Adrenal gland (tissue), 12 donors: Measurements from ENCODE around the gene HBA1. TPM values are rescaled to one million over a fixed set of nuclear protein-coding genes. Genes with fewer than 3 reads are reported as not detected.
"Not testable (repeated sequence)": the region's sequence is repeated elsewhere in the genome, so short reads cannot be mapped to it uniquely, and the experiment has no call there.

Experiments used
- DNase-seq, 7 donors: peaks; one replicate each; pipeline ENCODE4 v3.0.0-alpha.2; 2019 to 2020
- H3K27ac ChIP-seq, 5 donors: fragments of 200-600 bp; sonication (generic) in 4 of 5; 1 replicate in 3 of 5; 2 replicates in 2 of 5; pipeline versions ENCODE4 v1.5.1 to v1.8.0; 2016 to 2020; ENCODE audit warnings: mild to moderate bottlenecking in 1 of 5
- H3K27me3 ChIP-seq: fragments of 200-600 bp; 2 replicates; pipeline ENCODE4 v1.8.0; 2021
- H3K36me3 ChIP-seq, 2 donors: fragments of 200-600 bp; replicated peaks in 1 of 2; 1 replicate in 1 of 2; 2 replicates in 1 of 2; pipeline versions ENCODE4 v1.5.1 to v1.8.0; 2018 to 2022
- H3K4me1 ChIP-seq, 2 donors: fragments of 200-600 bp; replicated peaks in 1 of 2; 1 replicate in 1 of 2; 2 replicates in 1 of 2; pipeline versions ENCODE4 v1.5.1 to v1.8.0; 2018 to 2021
- H3K4me3 ChIP-seq, 4 donors: fragments of 200-600 bp; sonication (generic) in 3 of 4; one replicate each; pipeline ENCODE4 v1.5.1; 2016 to 2018
- H3K9me3 ChIP-seq, 3 donors: fragments of 200-600 bp; sonication (generic) in 1 of 3; replicated peaks in 1 of 3; 1 replicate in 2 of 3; 2 replicates in 1 of 3; pipeline versions ENCODE4 v1.5.1 to v1.8.0; 2016 to 2021
- CTCF ChIP-seq, 6 experiments: fragments of 450-650 bp in 4 of 6; fragments of 200-600 bp in 2 of 6; sonication (generic) in 1 of 6; IDR thresholded peaks; 1 replicate in 5 of 6; 2 replicates in 1 of 6; pipeline versions ENCODE4 v1.5.1 to v1.8.0; 2016 to 2021; ENCODE audit warnings: antibody characterized with exemption in 6 of 6, mild to moderate bottlenecking in 2 of 6, moderate library complexity in 1 of 6
- POLR2A ChIP-seq, 2 donors: fragments of 450-650 bp; IDR thresholded peaks; one replicate each; pipeline ENCODE4 v1.6.1; 2017; ENCODE audit warnings: antibody characterized with exemption in 2 of 2, mild to moderate bottlenecking in 2 of 2, moderate library complexity in 1 of 2
- WGBS, 4 donors: extraction: QIAGEN DNeasy Blood & Tissue Kit in 2 of 4; methylation state at CpG; one replicate each; pipeline versions ENCODE4 v1.1.5 to v1.1.7; 2013 to 2017; 5-methylcytosine and 5-hydroxymethylcytosine counted together
- intact Hi-C, 2 donors: fragments of 100-400 bp; cut with DNase I; formaldehyde crosslinking; loops; one replicate each; pipeline versions ENCODE4 v1.14.1 to v1.15.0; 2022 to 2023
- polyA plus RNA-seq, 3 donors: library from polyadenylated mRNA; stranded (reverse); fragments of 200-250 nt in 2 of 3; fragments of 350-450 nt in 1 of 3; fragmentation: Illumina TruSeq in 1 of 3; extraction: RNeasy Lipid Tissue Mini Kit (QIAGEN cat#74804) in 1 of 3; gene quantifications; one replicate each; pipeline ENCODE4 v1.2.3, GENCODE V29; 2013 to 2014
- total RNA-seq, 9 donors: library from RNA; depleted of rRNA in 4 of 9; stranded (reverse); fragments of >200 nt in 4 of 9; fragments of 120-200 nt in 1 of 9; fragmentation: NEBNext Ultra II Directional in 1 of 9; extraction: Animal tissue kit (Norgen Biotek cat#: 25700) in 1 of 9; gene quantifications; one replicate each; pipeline versions ENCODE4 v1.1.0 to v1.2.4, GENCODE V29; 2013 to 2023
- donor health status: healthy with polysubstance abuse.
- donor health status: Bipolar disorder and iron deficiency.
- donor health status: DM: yes; HTN: yes; CAD: no.
- donor health status: DM: no; HTN: no; CAD: no.
- donor health status: DM: no; HTN: no; CAD: no.
- donor health status: DM: yes; HTN: yes; CAD: no.

The HBA1 gene
- total and polyA plus RNA-seq, 12 donors = 12.7 to 742 (median 25.2) TPM; not detected in 4

- 34 to 71% (median 60%) methylated on average over 7 to 18 of the region's 18 CpGs for WGBS, 4 donors
- no peak for DNase-seq
- no peaks in the 10 kb centered on the region for H3K36me3 ChIP-seq
- no peaks in the 10 kb centered on the region for H3K9me3 ChIP-seq
- H3K4me3 ChIP-seq = no peak overlapping the region
- peaks cover 12% of the 10 kb centered on the region for H3K27me3 ChIP-seq
- intact Hi-C loops = no loop called here
- no peak for TF ChIP-seq CTCF (IDR thresholded peaks at IDR 0.05)
- no peak for TF ChIP-seq POLR2A (IDR thresholded peaks at IDR 0.05)
- peaks cover under 1 to 8% of the 10 kb centered on the region in 2 donors for H3K4me1 ChIP-seq
- H3K27ac ChIP-seq = no peak overlapping the region
Measured at GRCh38 chr16:160691-161190, 15.7 kb upstream of the HBA1 start.

- no peaks in the 10 kb centered on the region for H3K9me3 ChIP-seq
- H3K27ac ChIP-seq = no peak overlapping the region
- no peak overlapping the region for H3K4me3 ChIP-seq
- H3K27me3 ChIP-seq = peaks cover 24% of the 10 kb centered on the region
- H3K36me3 ChIP-seq = no peaks in the 10 kb centered on the region
- intact Hi-C loops = no loop called here
- TF ChIP-seq POLR2A (IDR thresholded peaks at IDR 0.05) = no peak
- TF ChIP-seq CTCF (IDR thresholded peaks at IDR 0.05) = no peak
- no peak for DNase-seq
- H3K4me1 ChIP-seq = peaks cover 7 to 16% of the 10 kb centered on the region in 2 donors
- 81 to 96% (median 89%) methylated on average over 9 to 13 of the region's 13 CpGs for WGBS, 4 donors
Measured at GRCh38 chr16:162271-162991, 14.0 kb upstream of the HBA1 start.

GRCh38 chr16:163139-163538, 13.3 kb upstream of the HBA1 start:
- H3K27ac ChIP-seq, H3K36me3 ChIP-seq, H3K9me3 ChIP-seq, intact Hi-C loops, H3K4me3 ChIP-seq, DNase-seq: not testable (repeated sequence)
- Histone ChIP-seq H3K4me1 (peaks cover 7 to 16% of the 10 kb centered on the region in 2 donors), H3K27me3 (peaks cover 31% of the 10 kb centered on the region)
- 75 to 92% (median 84%) methylated on average over 6 to 10 of the region's 10 CpGs; no CpG with 5 or more reads in 1 of the 4 donors for WGBS, 4 donors

GRCh38 chr16:163696-164095, 12.8 kb upstream of the HBA1 start:
- intact Hi-C loops, H3K4me3 ChIP-seq, DNase-seq, H3K9me3 ChIP-seq, H3K27ac ChIP-seq, H3K36me3 ChIP-seq: not testable (repeated sequence)
- Histone ChIP-seq H3K27me3 (peaks cover 37% of the 10 kb centered on the region), H3K4me1 (peaks cover 7 to 16% of the 10 kb centered on the region in 2 donors)
- 10 to 27% methylated on average over 2 of the region's 3 CpGs; no CpG with 5 or more reads in 2 of the 4 donors for WGBS, 4 donors

GRCh38 chr16:164134-164823, 12.2 kb upstream of the HBA1 start:
- 0% methylated on average over 23 of the region's 80 CpGs; no CpG with 5 or more reads in 3 of the 4 donors for WGBS, 4 donors

More at GRCh38 chr16:164134-164823, 12.2 kb upstream of the HBA1 start:
- H3K36me3 ChIP-seq, H3K9me3 ChIP-seq, H3K4me3 ChIP-seq, DNase-seq, intact Hi-C loops, H3K27ac ChIP-seq: not testable (repeated sequence)
- peaks cover 42% of the 10 kb centered on the region for H3K27me3 ChIP-seq
- peaks cover 7 to 16% of the 10 kb centered on the region in 2 donors for H3K4me1 ChIP-seq
